Hematopoietic multipotent progenitor cell treated with erythropoietin and hydrocortisone succinate and interleukin-3 and kit ligand, for 6 days (in vitro differentiated cells): Measurements from ENCODE around the gene AKR7A3.
"Not testable (repeated sequence)": the region's sequence is repeated elsewhere in the genome, so short reads cannot be mapped to it uniquely, and the experiment has no call there.

ENCODE experiments used
- DNase-seq: peaks from one replicate; pipeline ENCODE4 v3.0.0-alpha.2; 2015

Gene AKR7A3

DNA sequence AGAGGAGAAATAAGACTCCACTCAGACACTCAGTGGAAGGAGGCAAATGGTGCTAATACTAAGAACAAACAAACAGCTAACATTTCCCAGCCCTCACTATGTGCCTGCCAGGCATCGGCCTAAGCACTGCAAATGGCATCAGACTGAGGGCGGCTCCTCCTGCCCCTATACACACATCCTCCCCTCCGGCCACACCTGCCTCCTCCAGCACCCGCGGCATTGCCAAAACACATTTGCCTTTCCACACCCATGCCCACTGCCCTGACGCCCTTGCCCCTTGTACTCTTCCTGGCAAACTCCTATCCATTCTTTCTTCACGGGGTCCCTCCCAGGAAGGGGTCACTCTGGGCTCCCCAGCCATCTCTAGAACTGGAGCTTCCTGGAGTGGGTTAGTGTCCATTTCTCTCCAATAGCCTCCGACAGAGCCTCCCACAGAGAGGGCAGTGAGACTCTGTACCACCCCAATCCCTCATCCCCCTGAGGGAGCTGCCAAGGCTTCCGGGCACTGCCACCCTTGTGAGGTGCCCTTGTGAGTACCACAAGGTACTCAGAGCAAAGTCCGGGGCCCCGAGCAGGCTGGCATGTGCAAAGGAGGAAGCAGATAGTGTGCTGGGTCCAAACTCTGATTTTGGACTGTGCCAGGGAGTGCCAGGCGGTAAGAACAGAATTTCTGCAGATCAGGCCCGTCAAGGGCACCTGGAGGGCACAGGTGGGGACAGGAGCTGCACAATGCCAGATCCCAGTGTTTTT lies 959 bp downstream of the AKR7A3 start:
- DNase-seq = no peak

GRCh38 chr1:19285807-19286206 lies 2.8 kb downstream of the AKR7A3 start:
- DNase-seq = not testable (repeated sequence)

- DNase-seq = not testable (repeated sequence)
These were observed 3.2 kb downstream of the AKR7A3 start for GRCh38 chr1:19285366-19285765.

DNA sequence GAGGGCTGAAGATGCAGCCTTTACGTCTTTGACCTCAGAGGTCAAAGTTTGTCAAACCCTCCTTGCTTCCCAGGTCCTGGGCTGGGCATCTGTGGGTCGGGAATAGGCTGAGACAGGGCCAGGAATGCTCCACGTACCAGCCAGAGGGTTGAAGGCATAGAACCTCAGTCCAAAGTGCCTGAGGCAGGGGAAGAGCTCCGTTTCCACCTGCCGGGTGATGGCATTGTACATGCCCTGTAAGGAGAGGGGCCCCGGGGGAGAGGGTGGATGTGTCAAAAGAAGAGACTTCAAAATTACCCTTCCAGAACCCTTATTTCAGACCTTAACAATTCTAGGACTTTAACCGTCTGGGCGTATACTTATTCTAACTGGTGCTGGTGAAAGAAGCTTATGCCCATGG lies 3.7 kb downstream of the AKR7A3 start:
- no peak for DNase-seq

GRCh38 chr1:19283891-19284290 lies 4.7 kb downstream of the AKR7A3 start:
- no peak for DNase-seq

GRCh38 chr1:19274636-19275035 lies 13.9 kb downstream of the AKR7A3 start:
- peak; percentile 61 for DNase-seq

DNA sequence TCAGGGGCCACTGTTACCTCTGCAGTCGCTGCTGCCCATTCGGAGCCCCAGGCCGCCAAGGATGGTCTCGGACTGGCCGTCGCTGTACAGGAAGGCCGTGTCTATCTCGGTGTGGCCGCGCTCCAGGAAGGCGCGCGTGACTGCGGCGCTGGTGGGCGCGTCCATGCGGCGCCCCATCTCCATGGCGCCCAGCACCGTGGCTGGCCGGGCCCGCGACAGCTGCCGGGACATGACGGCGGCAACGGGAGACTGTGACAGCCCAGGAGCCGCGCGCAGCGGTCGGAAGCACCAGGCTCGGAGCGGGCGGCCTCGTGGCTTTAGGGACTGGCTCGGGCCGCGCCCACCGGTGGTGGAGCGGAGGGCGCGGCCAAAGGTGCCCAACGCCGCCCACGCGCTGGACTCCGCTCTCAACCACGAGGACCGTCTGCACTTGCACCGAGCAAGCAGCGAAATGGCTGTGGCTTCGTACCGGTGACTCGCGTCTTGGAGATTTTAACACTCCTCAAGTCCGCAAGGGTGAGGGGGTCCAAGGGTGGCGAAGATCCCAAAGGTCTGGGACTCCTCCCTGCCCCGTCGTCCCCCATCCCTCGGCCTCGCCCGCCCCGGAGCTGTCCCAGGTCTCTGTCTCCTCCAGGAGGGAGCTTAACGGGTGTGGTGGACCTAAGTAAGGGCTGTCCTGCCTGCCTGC lies 14.6 kb downstream of the AKR7A3 start:
- peak; percentile 42 for DNase-seq

GRCh38 chr1:19273106-19273843 lies 15.3 kb downstream of the AKR7A3 start:
- DNase-seq = no peak

DNA sequence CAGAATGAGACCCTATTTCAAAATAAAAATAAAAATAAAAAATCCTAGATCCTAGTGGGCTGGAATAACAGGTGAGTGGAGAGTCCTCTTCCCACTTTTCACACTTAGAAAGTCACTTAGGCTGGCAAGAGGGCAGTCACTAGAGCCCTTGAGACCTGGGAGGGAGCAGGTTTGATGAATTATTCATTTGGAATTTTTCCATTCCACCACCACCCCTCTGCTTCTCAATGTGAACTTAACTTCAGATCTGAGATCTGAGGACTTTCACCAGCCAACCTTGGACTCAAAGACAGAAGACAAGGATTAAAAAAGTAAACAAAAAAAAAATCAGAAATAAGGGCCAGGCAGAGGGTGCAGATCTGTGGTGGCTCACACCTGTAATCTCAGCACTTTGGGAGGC lies 16.5 kb downstream of the AKR7A3 start:
- DNase-seq = no peak

DNA sequence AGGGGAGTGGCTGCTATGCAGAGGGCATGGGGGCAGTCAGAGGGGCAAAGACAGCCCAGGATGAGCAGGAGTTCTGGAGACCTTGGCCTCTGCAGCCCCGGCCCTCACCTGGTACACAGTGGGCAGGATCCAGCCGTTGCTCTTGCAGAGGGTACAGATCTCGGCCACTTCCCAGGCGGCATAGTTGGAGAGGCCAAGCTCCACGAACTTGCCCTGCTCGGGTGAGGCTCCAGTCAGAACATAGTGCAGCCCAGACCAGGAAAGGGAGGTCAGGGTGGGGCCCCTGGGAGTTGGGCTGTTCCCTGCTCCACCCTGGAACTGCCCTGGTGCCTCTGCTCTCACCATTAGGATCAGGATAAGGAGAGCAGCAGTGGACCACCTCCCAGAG lies 18.2 kb downstream of the AKR7A3 start:
- not testable (repeated sequence) for DNase-seq

DNA sequence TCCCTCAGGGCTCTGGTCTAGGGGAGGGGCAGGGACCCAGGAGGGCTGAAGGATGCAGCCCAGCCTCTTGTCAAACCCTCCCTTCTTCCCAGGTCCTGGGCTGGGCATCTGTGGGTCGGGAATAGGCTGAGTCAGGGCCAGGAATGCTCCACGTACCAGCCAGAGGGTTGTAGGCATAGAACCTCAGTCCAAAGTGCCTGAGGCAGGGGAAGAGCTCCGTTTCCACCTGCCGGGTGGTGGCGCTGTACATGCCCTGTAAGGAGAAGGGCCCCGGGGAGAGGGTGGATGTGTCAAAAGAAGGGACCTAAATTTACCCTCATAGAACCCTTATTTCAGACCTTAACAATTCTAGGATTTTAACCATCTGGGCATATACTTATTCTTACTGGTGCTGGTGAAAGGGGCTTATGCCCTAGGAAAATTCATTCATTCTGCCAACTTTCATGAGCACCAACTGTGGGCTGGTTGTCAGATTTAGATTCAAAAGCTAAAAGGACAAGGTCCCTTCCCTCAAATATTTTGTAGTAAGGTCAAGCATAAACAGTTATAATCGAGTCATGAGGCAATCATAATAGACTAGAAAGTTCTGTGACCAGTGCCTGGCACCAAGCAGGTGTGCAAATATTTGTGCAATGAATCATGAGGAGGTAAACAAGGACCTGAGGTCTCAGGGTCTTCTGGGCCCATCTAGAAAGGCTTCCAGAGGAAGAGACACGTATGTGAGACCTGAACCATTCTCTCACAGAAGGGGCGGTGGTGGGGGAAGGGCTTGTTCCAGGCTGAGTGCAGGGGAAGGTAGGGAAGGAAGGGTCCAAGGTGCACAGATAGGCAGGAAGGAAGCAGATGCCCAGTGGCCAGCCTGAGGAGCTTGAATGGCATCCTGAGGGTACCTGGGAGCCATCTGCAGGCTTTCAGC lies 18.9 kb downstream of the AKR7A3 start:
- not testable (repeated sequence) for DNase-seq

GRCh38 chr1:19268445-19268844 lies 20.1 kb downstream of the AKR7A3 start:
- no peak for DNase-seq

DNA sequence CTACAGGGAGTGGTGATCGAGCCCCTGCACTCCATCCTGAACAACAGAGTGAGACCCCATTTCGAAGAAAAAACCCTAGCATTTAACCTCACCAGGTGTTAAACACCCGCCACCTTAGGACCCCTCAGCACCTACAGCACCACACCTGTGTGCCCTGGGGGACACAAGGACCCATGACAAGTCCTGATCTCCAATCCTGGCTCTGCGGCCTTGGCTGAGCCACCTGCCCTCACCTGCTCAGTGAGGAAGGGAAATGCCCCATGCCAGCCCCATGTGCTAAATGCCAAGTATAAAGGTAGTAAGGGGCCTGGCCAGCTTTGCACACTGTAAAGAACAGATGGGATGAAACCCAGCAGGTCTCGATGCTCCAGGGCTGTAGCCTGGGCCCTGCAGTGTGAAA lies 25.8 kb downstream of the AKR7A3 start:
- DNase-seq = no peak

DNA sequence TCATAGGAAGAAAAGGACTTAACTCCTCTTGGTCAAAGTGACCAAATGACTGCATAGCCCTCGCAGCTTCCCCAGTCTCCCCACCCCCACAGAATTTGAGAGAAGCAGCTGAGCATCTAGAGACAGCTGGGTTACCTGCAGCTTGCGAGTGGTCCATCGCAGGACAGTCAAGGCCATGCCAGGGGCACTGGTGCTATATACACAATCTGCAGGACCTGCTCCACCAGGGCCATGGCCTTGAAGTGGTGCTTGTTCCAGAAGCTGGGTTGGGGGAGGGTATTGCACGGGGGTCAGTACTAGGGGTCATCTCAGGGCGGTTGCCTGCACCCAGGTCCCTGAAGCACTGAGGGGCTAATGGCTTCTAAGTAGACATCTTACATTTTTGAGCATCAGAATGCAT lies 26.5 kb downstream of the AKR7A3 start:
- DNase-seq = no peak

GRCh38 chr1:19260211-19261138 lies 28.1 kb downstream of the AKR7A3 start:
- DNase-seq = no peak

GRCh38 chr1:19258353-19258752 lies 30.2 kb downstream of the AKR7A3 start:
- DNase-seq = no peak

- no peak for DNase-seq
These were observed 31.2 kb downstream of the AKR7A3 start for GRCh38 chr1:19257178-19257914.

DNA sequence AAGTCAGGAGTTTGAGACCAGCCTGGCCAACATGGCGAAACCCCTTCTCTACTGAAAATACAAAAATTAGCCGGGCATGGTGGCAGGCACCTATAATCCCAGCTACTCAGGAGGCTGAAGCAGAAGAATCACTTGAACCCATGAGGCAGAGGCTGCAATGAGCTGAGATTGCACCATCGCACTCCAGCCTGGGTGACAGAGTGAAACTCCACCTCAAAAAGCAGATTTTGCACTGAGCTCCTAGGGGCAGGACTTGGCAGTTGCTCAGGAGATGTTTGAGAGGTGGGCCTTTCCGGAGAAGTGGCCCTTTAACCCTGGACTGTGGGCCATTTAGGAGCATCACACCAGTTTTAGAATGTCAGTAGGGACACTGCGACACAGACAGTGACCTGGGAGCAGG lies 32.3 kb downstream of the AKR7A3 start:
- not testable (repeated sequence) for DNase-seq

DNA sequence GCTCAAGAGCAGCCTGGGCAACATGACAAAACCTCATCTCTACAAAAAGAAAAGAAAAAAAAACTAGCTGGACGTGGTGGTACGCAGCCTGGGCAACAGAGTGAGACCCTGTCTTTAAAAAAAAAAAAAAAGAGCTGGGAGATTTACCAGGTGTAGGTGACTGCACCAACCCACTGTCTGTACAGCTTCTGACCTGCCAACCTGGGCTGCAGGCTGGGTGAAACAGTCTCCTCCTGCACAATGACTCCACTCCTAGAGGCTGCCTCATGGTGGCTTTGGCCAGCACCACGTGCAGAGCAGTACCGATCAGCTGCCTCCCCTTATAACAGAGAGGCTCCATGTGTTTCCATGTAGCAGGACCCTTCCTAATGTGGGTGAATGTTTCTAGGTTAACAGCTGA lies 33.3 kb downstream of the AKR7A3 start:
- no peak for DNase-seq

DNA sequence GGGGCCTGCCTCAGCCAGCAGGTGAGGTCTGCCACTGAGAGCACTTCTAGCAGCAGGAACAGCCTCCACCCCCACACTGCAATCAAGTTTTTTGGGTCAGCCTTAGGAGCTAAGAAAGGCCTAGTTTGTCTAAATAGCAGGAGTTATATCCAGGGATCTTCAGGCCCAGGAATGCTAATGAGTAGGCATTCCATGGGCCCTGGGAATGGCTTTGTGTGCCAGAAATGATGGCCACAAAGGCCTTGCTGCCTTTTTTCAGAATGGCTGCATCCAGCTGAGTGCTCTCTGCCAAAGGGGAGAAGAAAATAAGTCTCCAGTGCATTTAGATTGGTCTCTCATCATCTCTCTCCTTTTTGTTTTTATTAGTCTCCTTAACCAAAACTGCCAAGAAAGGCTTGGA lies 34.2 kb downstream of the AKR7A3 start:
- DNase-seq = no peak
